Measurements from ENCODE around the gene DUSP10. TPM values are rescaled to one million over a fixed set of nuclear protein-coding genes. Genes with fewer than 3 reads are reported as not detected.

DUSP10 gene
- total and polyA plus RNA-seq, 2 donors (not counting 1 experiment from before 2014, with no cell fraction given): 22.8 to 37.7 TPM

GRCh38 chr1:221762121-221762520 is 20.2 kb upstream of the DUSP10 start:
- DNase-seq (no peak), ATAC-seq (ENCODE audit: low read depth) (no peak)
- ChIA-PET POLR2A (interaction anchor here (0.6 kb wide), 1 partner anchor 20 kb away, joined by 11 read pairs; the partner anchor contains the start of gene DUSP10), CTCF (interaction anchor here (1.8 kb wide), 1 partner anchor 13 kb away, joined by 4 read pairs; no protein-coding TSS in a partner anchor)
- Mint-ChIP-seq H3K4me3 (no peak overlapping the region), H3K27me3 (no peaks in the 10 kb centered on the region), H3K9me3 (ENCODE audit: insufficient read depth) (no peaks in the 10 kb centered on the region), H3K27ac (no peak overlapping the region), H3K4me1 (peaks cover 18% of the 10 kb centered on the region)
- H3K36me3 ChIP-seq (replicated peaks in 1 of 2; ENCODE audit: control extremely low read depth in 1 of 2, control insufficient read depth in 1 of 2, extremely low read depth in 1 of 2, insufficient read depth in 2 of 2, low read length in 1 of 2): no peaks in the 10 kb centered on the region
- H3K4me3 ChIP-seq (ENCODE audit: control extremely low read depth in 1 of 5, extremely low read depth in 1 of 5, insufficient read depth in 1 of 5, low read depth in 2 of 5, low read length in 4 of 5): no peak overlapping the region
- intact Hi-C loops (cut with micrococcal nuclease): no loop called here
- TF ChIP-seq EZH2 (IDR thresholded peaks at IDR 0.05; ENCODE audit: borderline replicate concordance, insufficient read depth, low read depth, low read length, poor library complexity, severe bottlenecking): no peak
- no peak overlapping the region for H3K4me2 ChIP-seq (replicated peaks; ENCODE audit: low read depth, low read length, poor library complexity, severe bottlenecking)
- H3K4me1 ChIP-seq (ENCODE audit: control insufficient read depth in 2 of 2, insufficient read depth in 2 of 2, low read length in 2 of 2): peaks cover 4 to 7% of the 10 kb centered on the region in 2 donors
- no peaks in the 10 kb centered on the region for H3K79me2 ChIP-seq (ENCODE audit: control insufficient read depth, insufficient read depth, low read length)
- no peaks in the 10 kb centered on the region for H3K27me3 ChIP-seq (replicated peaks in 1 of 4; ENCODE audit: control extremely low read depth in 1 of 4, control insufficient read depth in 3 of 4, insufficient read depth in 4 of 4, low read length in 3 of 4)
- H3K9me3 ChIP-seq (ENCODE audit: control extremely low read depth in 1 of 3, control insufficient read depth in 2 of 3, insufficient read depth in 1 of 3, low read length in 2 of 3): peaks cover 0 to 1% (median 0%) of the 10 kb centered on the region in 3 donors
- no peak overlapping the region for H3K9ac ChIP-seq (ENCODE audit: low read length)
- H4K20me1 ChIP-seq (ENCODE audit: control insufficient read depth, insufficient read depth, low read length, poor library complexity, severe bottlenecking): no peaks in the 10 kb centered on the region
- 100% methylated on average over 2 of the region's 2 CpGs for WGBS (ENCODE audit: insufficient coverage)
- no peak overlapping the region for H3K27ac ChIP-seq (ENCODE audit: low read length in 2 of 2)
- no peak overlapping the region for H2AFZ ChIP-seq (ENCODE audit: insufficient read depth, low read depth, low read length, poor library complexity, severe bottlenecking)

GRCh38 chr1:221761354-221762002 is 19.6 kb upstream of the DUSP10 start:
- ChIA-PET CTCF (interaction anchor here (1.8 kb wide), 1 partner anchor 14 kb away, joined by 4 read pairs; no protein-coding TSS in a partner anchor), POLR2A (interaction anchor here (0.6 to 0.7 kb wide), 2 partner anchors 20 to 52 kb away, joined by 3 to 11 read pairs; partner anchors contain the start of gene DUSP10)
- Histone ChIP-seq H3K27me3 (replicated peaks in 1 of 4; ENCODE audit: control extremely low read depth in 1 of 4, control insufficient read depth in 3 of 4, insufficient read depth in 4 of 4, low read length in 3 of 4) (no peaks in the 10 kb centered on the region), H3K4me2 (replicated peaks; ENCODE audit: low read depth, low read length, poor library complexity, severe bottlenecking) (no peak overlapping the region), H3K36me3 (replicated peaks in 1 of 2; ENCODE audit: control extremely low read depth in 1 of 2, control insufficient read depth in 1 of 2, extremely low read depth in 1 of 2, insufficient read depth in 2 of 2, low read length in 1 of 2) (no peaks in the 10 kb centered on the region), H2AFZ (ENCODE audit: insufficient read depth, low read depth, low read length, poor library complexity, severe bottlenecking) (no peak overlapping the region), H3K27ac (ENCODE audit: low read length in 2 of 2) (no peak overlapping the region), H4K20me1 (ENCODE audit: control insufficient read depth, insufficient read depth, low read length, poor library complexity, severe bottlenecking) (no peaks in the 10 kb centered on the region), H3K4me3 (ENCODE audit: control extremely low read depth in 1 of 5, extremely low read depth in 1 of 5, insufficient read depth in 1 of 5, low read depth in 2 of 5, low read length in 4 of 5) (no peak overlapping the region), H3K4me1 (ENCODE audit: control insufficient read depth in 2 of 2, insufficient read depth in 2 of 2, low read length in 2 of 2) (peaks cover 4 to 7% of the 10 kb centered on the region in 2 donors), H3K79me2 (ENCODE audit: control insufficient read depth, insufficient read depth, low read length) (no peaks in the 10 kb centered on the region), H3K9ac (ENCODE audit: low read length) (no peak overlapping the region), H3K9me3 (ENCODE audit: control extremely low read depth in 1 of 3, control insufficient read depth in 2 of 3, insufficient read depth in 1 of 3, low read length in 2 of 3) (peaks cover 0 to 1% (median 0%) of the 10 kb centered on the region in 3 donors)
- ATAC-seq (ENCODE audit: low read depth) (no peak), DNase-seq (no peak)
- TF ChIP-seq CTCF (IDR thresholded peaks at IDR 0.05) (no peak), EZH2 (IDR thresholded peaks at IDR 0.05; ENCODE audit: borderline replicate concordance, insufficient read depth, low read depth, low read length, poor library complexity, severe bottlenecking) (no peak)
- WGBS (ENCODE audit: insufficient coverage): no CpG with 5 or more reads among the region's 4 CpGs
- no peak overlapping the region for H3K27ac Mint-ChIP-seq
- no peaks in the 10 kb centered on the region for H3K9me3 Mint-ChIP-seq (ENCODE audit: insufficient read depth)
- H3K4me3 Mint-ChIP-seq: no peak overlapping the region
- intact Hi-C loops (cut with micrococcal nuclease): no loop called here
- peaks cover 23% of the 10 kb centered on the region for H3K4me1 Mint-ChIP-seq
- no peaks in the 10 kb centered on the region for H3K27me3 Mint-ChIP-seq

Data from B cell (primary cell).